Ishikawa (cell line): ENCODE data around the gene IGFL2.

ENCODE experiments used
- CEBPB ChIP-seq: IDR thresholded peaks from 2 replicates; pipeline ENCODE4 v1.6.1; 2012
- EP300 ChIP-seq: IDR thresholded peaks from 2 replicates; pipeline ENCODE4 v1.6.1; 2012; ENCODE audit warnings: borderline replicate concordance
- NFIC ChIP-seq: IDR thresholded peaks from 2 replicates; pipeline ENCODE4 v1.6.1; 2012
- RAD21 ChIP-seq: IDR thresholded peaks from 2 replicates; pipeline ENCODE4 v1.6.1; 2012; ENCODE audit warnings: low read depth
- TAF1 ChIP-seq: IDR thresholded peaks from 2 replicates; pipeline ENCODE4 v1.6.1; 2012; ENCODE audit warnings: low read depth, mild to moderate bottlenecking
- YY1 ChIP-seq: IDR thresholded peaks from 2 replicates; pipeline ENCODE4 v1.6.1; 2012; ENCODE audit warnings: low read depth
- TF ChIP-seq, protein P1 (sequence below): IDR thresholded peaks from 2 replicates; pipeline ENCODE4 v1.6.1; 2012; ENCODE audit warnings: low read depth, mild to moderate bottlenecking
- TF ChIP-seq, protein P2 (sequence below): IDR thresholded peaks from 2 replicates; pipeline ENCODE4 v1.6.1; 2012

DNA sequence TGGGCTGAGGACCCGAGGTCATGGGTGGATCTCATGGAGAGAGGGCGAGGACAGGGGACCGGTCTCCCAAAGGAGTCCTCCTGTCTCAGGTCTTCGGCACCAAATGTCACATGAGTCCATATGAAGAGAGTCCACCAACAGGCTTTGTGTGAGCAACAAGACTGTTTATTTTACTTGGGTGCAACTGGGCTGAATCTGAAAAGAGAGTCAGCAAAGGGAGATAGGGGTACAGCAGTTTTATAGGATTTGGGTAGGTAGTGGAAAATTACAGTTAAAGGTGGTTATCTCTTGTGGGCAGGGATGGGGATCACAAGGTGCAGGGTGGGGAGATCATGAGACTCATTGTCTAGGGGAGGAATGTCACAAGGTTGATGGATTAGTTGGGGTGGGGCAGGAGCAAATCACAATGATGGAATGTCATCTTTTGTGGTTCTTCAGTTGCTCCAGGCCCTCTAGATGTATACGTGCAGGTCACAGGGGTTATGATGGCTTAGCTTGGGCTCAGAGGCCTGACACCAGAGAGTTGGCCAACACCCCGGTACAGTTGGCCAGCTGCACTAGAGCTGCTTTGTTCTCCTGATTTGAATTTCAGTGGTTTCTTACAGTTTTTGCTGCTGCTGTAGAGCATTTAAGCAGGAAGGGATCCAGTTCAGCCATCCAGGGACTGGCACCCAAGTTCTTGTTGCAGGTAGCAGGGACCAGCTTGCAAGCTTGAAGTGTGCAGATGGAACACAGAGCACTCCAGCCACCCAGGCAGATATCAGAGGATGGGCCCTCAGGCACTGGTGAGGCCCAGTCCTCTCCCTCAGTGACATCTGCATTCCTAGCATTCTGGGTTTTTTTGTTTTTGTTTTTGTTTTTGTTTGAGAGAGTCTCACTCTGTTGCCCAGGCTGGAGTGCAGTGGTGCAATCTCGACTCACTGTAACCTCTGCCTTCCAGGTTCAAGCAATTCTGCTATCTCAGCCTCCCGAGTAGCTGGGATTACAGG, 55.1 kb downstream of the IGFL2 start:
- TF ChIP-seq TAF1 = no peak
- no peak for TF ChIP-seq RAD21
- TF ChIP-seq NFIC = no peak
- TF ChIP-seq EP300 = no peak
- TF ChIP-seq, protein P1, sequence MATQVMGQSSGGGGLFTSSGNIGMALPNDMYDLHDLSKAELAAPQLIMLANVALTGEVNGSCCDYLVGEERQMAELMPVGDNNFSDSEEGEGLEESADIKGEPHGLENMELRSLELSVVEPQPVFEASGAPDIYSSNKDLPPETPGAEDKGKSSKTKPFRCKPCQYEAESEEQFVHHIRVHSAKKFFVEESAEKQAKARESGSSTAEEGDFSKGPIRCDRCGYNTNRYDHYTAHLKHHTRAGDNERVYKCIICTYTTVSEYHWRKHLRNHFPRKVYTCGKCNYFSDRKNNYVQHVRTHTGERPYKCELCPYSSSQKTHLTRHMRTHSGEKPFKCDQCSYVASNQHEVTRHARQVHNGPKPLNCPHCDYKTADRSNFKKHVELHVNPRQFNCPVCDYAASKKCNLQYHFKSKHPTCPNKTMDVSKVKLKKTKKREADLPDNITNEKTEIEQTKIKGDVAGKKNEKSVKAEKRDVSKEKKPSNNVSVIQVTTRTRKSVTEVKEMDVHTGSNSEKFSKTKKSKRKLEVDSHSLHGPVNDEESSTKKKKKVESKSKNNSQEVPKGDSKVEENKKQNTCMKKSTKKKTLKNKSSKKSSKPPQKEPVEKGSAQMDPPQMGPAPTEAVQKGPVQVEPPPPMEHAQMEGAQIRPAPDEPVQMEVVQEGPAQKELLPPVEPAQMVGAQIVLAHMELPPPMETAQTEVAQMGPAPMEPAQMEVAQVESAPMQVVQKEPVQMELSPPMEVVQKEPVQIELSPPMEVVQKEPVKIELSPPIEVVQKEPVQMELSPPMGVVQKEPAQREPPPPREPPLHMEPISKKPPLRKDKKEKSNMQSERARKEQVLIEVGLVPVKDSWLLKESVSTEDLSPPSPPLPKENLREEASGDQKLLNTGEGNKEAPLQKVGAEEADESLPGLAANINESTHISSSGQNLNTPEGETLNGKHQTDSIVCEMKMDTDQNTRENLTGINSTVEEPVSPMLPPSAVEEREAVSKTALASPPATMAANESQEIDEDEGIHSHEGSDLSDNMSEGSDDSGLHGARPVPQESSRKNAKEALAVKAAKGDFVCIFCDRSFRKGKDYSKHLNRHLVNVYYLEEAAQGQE = no peak
- TF ChIP-seq, protein P2, sequence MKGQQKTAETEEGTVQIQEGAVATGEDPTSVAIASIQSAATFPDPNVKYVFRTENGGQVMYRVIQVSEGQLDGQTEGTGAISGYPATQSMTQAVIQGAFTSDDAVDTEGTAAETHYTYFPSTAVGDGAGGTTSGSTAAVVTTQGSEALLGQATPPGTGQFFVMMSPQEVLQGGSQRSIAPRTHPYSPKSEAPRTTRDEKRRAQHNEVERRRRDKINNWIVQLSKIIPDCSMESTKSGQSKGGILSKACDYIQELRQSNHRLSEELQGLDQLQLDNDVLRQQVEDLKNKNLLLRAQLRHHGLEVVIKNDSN = no peak
- TF ChIP-seq CEBPB = no peak
- TF ChIP-seq YY1 = no peak
